Activated gamma-delta T cell treated with Interleukin-2 at 50 U/mL for 16 hours (primary cell): ENCODE results near the gene RPS27.
A peak's percentile ranks its signal among the peaks of the same experiment; 100 is the strongest.

Source experiments
- DNase-seq: peaks from one replicate; pipeline ENCODE4 v3.0.0-alpha.2; 2020

Gene RPS27

GRCh38 chr1:153990468-153991150 is at the start of gene RPS27:
RPS27 (plus strand) TSS chr1:153990762; CDS start chr1:153990797, 35 bp downstream.
- peak; percentile 85 for DNase-seq

- DNase-seq = no peak
Observed at GRCh38 chr1:153941826-153942725, 48.5 kb upstream of the RPS27 start.

- DNase-seq = no peak
Observed at GRCh38 chr1:153942766-153943549, 47.6 kb upstream of the RPS27 start.

- no peak for DNase-seq
Observed at GRCh38 chr1:153944005-153944826, 46.3 kb upstream of the RPS27 start.

- DNase-seq = no peak
Observed at GRCh38 chr1:153944827-153945117, 45.8 kb upstream of the RPS27 start.

GRCh38 chr1:153945131-153945794 is 45.3 kb upstream of the RPS27 start:
- peak; percentile 81 for DNase-seq

GRCh38 chr1:153945795-153946621 is 44.6 kb upstream of the RPS27 start:
- peak; percentile 63 for DNase-seq

- DNase-seq = peak; percentile 67
Observed at GRCh38 chr1:153946622-153947241, 43.8 kb upstream of the RPS27 start, which contains the start of gene DENND4B. DENND4B (minus strand) TSS chr1:153946718; CDS start chr1:153944374, 2,344 bp downstream.

GRCh38 chr1:153951183-153951582 is 39.4 kb upstream of the RPS27 start:
- no peak for DNase-seq

- DNase-seq = no peak
Observed at GRCh38 chr1:153951801-153952200, 38.8 kb upstream of the RPS27 start.

- DNase-seq = no peak
Observed at GRCh38 chr1:153953859-153954365, 36.6 kb upstream of the RPS27 start.

GRCh38 chr1:153954826-153955225 is 35.7 kb upstream of the RPS27 start:
- no peak for DNase-seq

GRCh38 chr1:153956997-153957715 is 33.4 kb upstream of the RPS27 start:
- DNase-seq = no peak

GRCh38 chr1:153957744-153958110 is 32.8 kb upstream of the RPS27 start:
- DNase-seq = peak; percentile 46

- DNase-seq = peak; percentile 97
Observed at GRCh38 chr1:153958111-153958960, 32.2 kb upstream of the RPS27 start, which contains the start of gene CRTC2. CRTC2 (minus strand) TSS chr1:153958612; CDS start chr1:153958497, 115 bp downstream.

GRCh38 chr1:153958961-153959260 is 31.7 kb upstream of the RPS27 start:
- DNase-seq = no peak

GRCh38 chr1:153959454-153959853 is 31.1 kb upstream of the RPS27 start:
- no peak for DNase-seq

GRCh38 chr1:153960206-153960605 is 30.4 kb upstream of the RPS27 start:
- no peak for DNase-seq

GRCh38 chr1:153961421-153961820 is 29.1 kb upstream of the RPS27 start:
- no peak for DNase-seq
